HL-60 (cell line): ENCODE measurements around the gene CHEK1.

Experiments used
- DNase-seq, 2 experiments: peaks; one replicate each; pipeline ENCODE4 v3.0.0-alpha.2; 2010 to 2020; ENCODE audit warnings: low read depth in 1 of 2, low spot score in 1 of 2
- H3K27ac ChIP-seq: fragments of 250-450 bp; sonication (Bioruptor Pico); replicated peaks from 2 replicates; pipeline ENCODE4 v1.5.1; 2020; ENCODE audit warnings: mild to moderate bottlenecking, moderate library complexity
- H3K27me3 ChIP-seq: fragments of 250-450 bp; sonication (Bioruptor Pico); 2 replicates; pipeline ENCODE4 v1.5.1; 2021; ENCODE audit warnings: mild to moderate bottlenecking, moderate library complexity; ENCODE audit not compliant: insufficient read depth, poor library complexity, severe bottlenecking
- H3K4me3 ChIP-seq: replicated peaks from 2 replicates; pipeline ENCODE4 v1.5.1; 2011; ENCODE audit warnings: mild to moderate bottlenecking, control low read depth, low read length; ENCODE audit not compliant: insufficient read depth
- CTCF ChIP-seq: IDR thresholded peaks from one replicate; pipeline ENCODE4 v1.5.1; 2011; ENCODE audit warnings: low read length, control low read depth, inconsistent platforms; ENCODE audit not compliant: insufficient read depth
- GABPA ChIP-seq: IDR thresholded peaks from 2 replicates; pipeline ENCODE4 v1.6.1; 2012; ENCODE audit warnings: low read depth
- POLR2AphosphoS5 ChIP-seq: IDR thresholded peaks from 2 replicates; pipeline ENCODE4 v1.6.1; 2012; ENCODE audit warnings: low read depth
- REST ChIP-seq: IDR thresholded peaks from 2 replicates; pipeline ENCODE4 v1.6.1; 2012; ENCODE audit warnings: low read depth; ENCODE audit not compliant: insufficient replicate concordance
- SPI1 ChIP-seq: IDR thresholded peaks from 2 replicates; pipeline ENCODE4 v1.6.1; 2012; ENCODE audit warnings: low read depth, mild to moderate bottlenecking, borderline replicate concordance

The CHEK1 gene

GRCh38 chr11:125625225-125625629, 264 bp downstream of the CHEK1 start:
- Histone ChIP-seq H3K27ac (peak overlapping the region; percentile 85), H3K4me3 (peak overlapping the region; percentile 93), H3K27me3 (no peaks in the 10 kb centered on the region)
- peak in 1 of 2 experiments; percentile 60 for DNase-seq
- TF ChIP-seq REST, result no peak
- TF ChIP-seq SPI1, result peak; percentile 44; the same call in 1 of the 2 replicates

GRCh38 chr11:125625630-125626287, 796 bp downstream of the CHEK1 start:
- peak; percentile 69 to 92 for DNase-seq
- Histone ChIP-seq H3K4me3 (peak overlapping the region; percentile 93), H3K27me3 (no peaks in the 10 kb centered on the region), H3K27ac (peak overlapping the region; percentile 85)
- TF ChIP-seq POLR2AphosphoS5 (peak; percentile 97), CTCF (no peak), REST (peak; percentile 76), SPI1 (no peak), GABPA (no peak; the same call in 1 of the 2 replicates)

- H3K4me3 ChIP-seq, result peak overlapping the region; percentile 93
- peak overlapping the region; percentile 85 for H3K27ac ChIP-seq
- no peaks in the 10 kb centered on the region for H3K27me3 ChIP-seq
- DNase-seq, result peak; percentile 48 to 64
- TF ChIP-seq CTCF (no peak), POLR2AphosphoS5 (no peak), REST (no peak), GABPA (no peak)
Observed at GRCh38 chr11:125626288-125626950, 1.5 kb downstream of the CHEK1 start.
